DND-41 (cell line): ENCODE measurements around the gene ALDH1A2.

Experiments
- ATAC-seq: fragments of 200-7000 bp; cut with Tn5 transposase; 3 replicates; pipeline ENCODE4 v1.9.1; 2021; ENCODE audit warnings: low read depth; ENCODE audit not compliant: insufficient read depth
- DNase-seq: peaks from one replicate; pipeline ENCODE4 v3.0.0-alpha.2; 2020
- H2AFZ ChIP-seq: 2 replicates; pipeline ENCODE4 v1.6.0; 2012; ENCODE audit warnings: low read depth, low read length
- H3K27ac ChIP-seq: 2 replicates; pipeline ENCODE4 v1.5.1; 2012; ENCODE audit warnings: low read length, inconsistent platforms
- H3K27me3 ChIP-seq: fragments of 200-600 bp; sonication (generic); 2 replicates; pipeline ENCODE4 v1.6.0; 2012; ENCODE audit warnings: low read length, mild to moderate bottlenecking, inconsistent platforms; ENCODE audit not compliant: insufficient read depth, poor library complexity
- H3K36me3 ChIP-seq: 2 replicates; pipeline ENCODE4 v1.5.1; 2012; ENCODE audit warnings: low read length, inconsistent platforms; ENCODE audit not compliant: insufficient read depth
- H3K4me1 ChIP-seq: 2 replicates; pipeline ENCODE4 v1.5.1; 2012; ENCODE audit warnings: mild to moderate bottlenecking, low read length; ENCODE audit not compliant: insufficient read depth
- H3K4me2 ChIP-seq: 2 replicates; pipeline ENCODE4 v1.6.0; 2012; ENCODE audit warnings: mild to moderate bottlenecking, moderate library complexity, low read length, inconsistent platforms; ENCODE audit not compliant: insufficient read depth
- H3K4me3 ChIP-seq, 2 experiments: fragments of 200-600 bp in 1 of 2; shearing (Covaris generic) in 1 of 2; 2 replicates each; pipeline ENCODE4 v1.5.1; 2012 to 2016; ENCODE audit warnings: inconsistent platforms in 2 of 2, low read length in 2 of 2, mild to moderate bottlenecking in 2 of 2, low read depth in 1 of 2, moderate library complexity in 1 of 2
- H3K79me2 ChIP-seq: 2 replicates; pipeline ENCODE4 v1.6.0; 2012; ENCODE audit warnings: low read length, inconsistent platforms; ENCODE audit not compliant: insufficient read depth
- H3K9ac ChIP-seq: 2 replicates; pipeline ENCODE4 v1.6.0; 2012; ENCODE audit warnings: low read depth, mild to moderate bottlenecking, inconsistent platforms, low read length, moderate library complexity
- H3K9me3 ChIP-seq: 2 replicates; pipeline ENCODE4 v1.5.1; 2012; ENCODE audit warnings: low read length, moderate library complexity, mild to moderate bottlenecking, inconsistent platforms; ENCODE audit not compliant: insufficient read depth, severe bottlenecking
- H4K20me1 ChIP-seq: 2 replicates; pipeline ENCODE4 v1.6.0; 2012; ENCODE audit warnings: low read length; ENCODE audit not compliant: insufficient read depth
- EZH2 ChIP-seq: IDR thresholded peaks from 3 replicates; pipeline ENCODE4 v1.6.1; 2012; ENCODE audit warnings: borderline replicate concordance, low read depth, mild to moderate bottlenecking, moderate library complexity, low read length, inconsistent platforms; ENCODE audit not compliant: severe bottlenecking
- TF ChIP-seq, protein P1 (sequence below): IDR thresholded peaks from 2 replicates; pipeline ENCODE4 v1.5.1; 2012; ENCODE audit warnings: borderline replicate concordance, low read length, moderate library complexity, mild to moderate bottlenecking; ENCODE audit not compliant: poor library complexity, severe bottlenecking; ENCODE audit errors: extremely low read depth

Gene ALDH1A2

DNA sequence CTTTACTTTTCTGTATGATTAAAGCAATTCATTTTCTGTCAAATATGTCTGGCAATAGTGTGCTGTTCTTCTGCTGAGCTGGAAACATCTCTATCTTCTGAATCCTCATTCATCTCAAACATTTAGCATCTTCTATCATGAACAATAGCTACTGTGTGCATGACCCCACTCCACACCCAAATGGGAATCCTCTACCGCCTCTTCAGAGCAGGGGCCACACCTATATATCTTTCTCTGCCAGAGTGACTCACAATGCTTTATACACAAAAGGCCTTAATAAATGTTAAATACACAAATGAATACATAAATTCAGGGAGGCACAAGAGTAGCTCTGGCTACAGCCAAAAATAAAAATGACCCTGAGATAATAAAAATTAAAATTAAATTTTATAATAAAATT lies 8.0 kb downstream of the ALDH1A2 start:
- H3K27me3 ChIP-seq: peaks cover 13% of the 10 kb centered on the region
- TF ChIP-seq, protein P1, sequence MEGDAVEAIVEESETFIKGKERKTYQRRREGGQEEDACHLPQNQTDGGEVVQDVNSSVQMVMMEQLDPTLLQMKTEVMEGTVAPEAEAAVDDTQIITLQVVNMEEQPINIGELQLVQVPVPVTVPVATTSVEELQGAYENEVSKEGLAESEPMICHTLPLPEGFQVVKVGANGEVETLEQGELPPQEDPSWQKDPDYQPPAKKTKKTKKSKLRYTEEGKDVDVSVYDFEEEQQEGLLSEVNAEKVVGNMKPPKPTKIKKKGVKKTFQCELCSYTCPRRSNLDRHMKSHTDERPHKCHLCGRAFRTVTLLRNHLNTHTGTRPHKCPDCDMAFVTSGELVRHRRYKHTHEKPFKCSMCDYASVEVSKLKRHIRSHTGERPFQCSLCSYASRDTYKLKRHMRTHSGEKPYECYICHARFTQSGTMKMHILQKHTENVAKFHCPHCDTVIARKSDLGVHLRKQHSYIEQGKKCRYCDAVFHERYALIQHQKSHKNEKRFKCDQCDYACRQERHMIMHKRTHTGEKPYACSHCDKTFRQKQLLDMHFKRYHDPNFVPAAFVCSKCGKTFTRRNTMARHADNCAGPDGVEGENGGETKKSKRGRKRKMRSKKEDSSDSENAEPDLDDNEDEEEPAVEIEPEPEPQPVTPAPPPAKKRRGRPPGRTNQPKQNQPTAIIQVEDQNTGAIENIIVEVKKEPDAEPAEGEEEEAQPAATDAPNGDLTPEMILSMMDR: no peak
- no peak for TF ChIP-seq EZH2
- no peak overlapping the region for H3K4me2 ChIP-seq
- DNase-seq (no peak), ATAC-seq (no peak)
- H3K4me3 ChIP-seq: no peak overlapping the region
- H3K27ac ChIP-seq: no peak overlapping the region
- no peaks in the 10 kb centered on the region for H3K79me2 ChIP-seq
- no peaks in the 10 kb centered on the region for H4K20me1 ChIP-seq
- H3K9me3 ChIP-seq: no peaks in the 10 kb centered on the region
- H3K9ac ChIP-seq: no peak overlapping the region
- H3K4me1 ChIP-seq: no peaks in the 10 kb centered on the region
- H3K36me3 ChIP-seq: no peaks in the 10 kb centered on the region
- no peak overlapping the region for H2AFZ ChIP-seq

DNA sequence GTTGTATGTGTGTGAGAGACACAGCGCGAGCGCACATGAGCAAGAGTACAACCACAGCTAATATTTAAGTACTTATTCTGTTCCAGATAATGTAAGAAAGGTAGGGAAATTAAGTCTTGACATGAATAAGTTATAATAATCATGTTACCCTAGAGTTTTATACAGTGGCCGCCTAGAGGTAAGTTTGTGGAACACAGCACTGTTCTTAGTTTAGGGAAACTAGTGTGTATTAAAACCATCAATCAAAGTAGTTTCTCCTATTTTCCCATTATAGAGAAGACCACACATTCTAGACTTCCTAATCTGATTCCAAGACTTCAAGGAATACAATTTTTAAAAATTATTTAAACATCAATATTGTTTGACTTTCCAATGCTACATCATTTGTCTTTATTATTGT lies 9.5 kb downstream of the ALDH1A2 start:
- Histone ChIP-seq H4K20me1 (no peaks in the 10 kb centered on the region), H3K9me3 (no peaks in the 10 kb centered on the region), H3K27me3 (peaks cover 13% of the 10 kb centered on the region), H3K9ac (no peak overlapping the region), H3K36me3 (no peaks in the 10 kb centered on the region), H2AFZ (no peak overlapping the region), H3K4me1 (no peaks in the 10 kb centered on the region), H3K79me2 (no peaks in the 10 kb centered on the region), H3K27ac (no peak overlapping the region), H3K4me2 (no peak overlapping the region), H3K4me3 (no peak overlapping the region)
- DNase-seq (no peak), ATAC-seq (no peak)
- TF ChIP-seq, protein P1: peak; percentile 6
- no peak for TF ChIP-seq EZH2

DNA sequence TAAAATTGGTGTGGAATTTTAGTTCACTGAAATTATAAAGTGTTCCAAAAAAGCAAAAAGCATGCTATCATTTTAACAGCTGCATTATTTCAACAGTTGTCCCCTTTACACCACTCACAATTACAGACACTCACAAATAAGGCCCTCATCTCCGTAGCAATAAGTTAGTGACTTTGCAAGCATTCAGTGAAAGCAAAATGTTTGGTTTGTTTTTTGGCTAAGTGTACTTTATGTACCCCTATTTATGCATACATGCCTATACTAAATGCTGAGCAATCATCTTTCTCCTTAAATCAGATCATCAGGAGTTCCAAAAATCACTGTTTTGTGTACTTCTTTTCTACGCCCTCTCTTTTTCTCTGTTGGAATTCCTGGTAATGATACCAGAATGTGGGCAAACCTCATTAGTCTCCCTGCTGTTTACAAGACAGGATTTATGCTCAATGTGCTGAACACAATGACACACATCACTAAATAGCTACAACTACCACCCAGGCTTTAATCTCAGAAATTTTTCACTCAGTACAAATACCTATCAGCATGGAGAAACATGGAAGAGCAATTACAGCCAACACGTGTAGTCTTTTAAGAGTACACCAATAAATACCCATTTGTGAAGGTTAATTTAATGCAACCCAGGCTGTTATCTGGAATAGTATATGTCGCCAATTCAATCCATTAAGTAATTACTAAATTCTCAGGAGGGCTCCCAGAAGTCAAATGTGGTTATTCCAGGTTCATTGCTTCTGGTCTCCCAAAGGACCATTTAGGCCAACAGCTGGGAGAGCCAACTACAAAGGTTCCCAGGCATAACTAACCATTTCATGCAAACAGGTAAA lies 12.0 kb downstream of the ALDH1A2 start:
- no peak for DNase-seq
- Histone ChIP-seq H3K4me1 (no peaks in the 10 kb centered on the region), H3K9me3 (no peaks in the 10 kb centered on the region), H3K27me3 (peaks cover 17% of the 10 kb centered on the region), H3K36me3 (no peaks in the 10 kb centered on the region), H4K20me1 (no peaks in the 10 kb centered on the region), H3K27ac (no peak overlapping the region), H3K79me2 (no peaks in the 10 kb centered on the region), H2AFZ (no peak overlapping the region), H3K4me3 (no peak overlapping the region), H3K9ac (no peak overlapping the region), H3K4me2 (no peak overlapping the region)
- ATAC-seq: no peak
- no peak for TF ChIP-seq EZH2
- TF ChIP-seq, protein P1: no peak

DNA sequence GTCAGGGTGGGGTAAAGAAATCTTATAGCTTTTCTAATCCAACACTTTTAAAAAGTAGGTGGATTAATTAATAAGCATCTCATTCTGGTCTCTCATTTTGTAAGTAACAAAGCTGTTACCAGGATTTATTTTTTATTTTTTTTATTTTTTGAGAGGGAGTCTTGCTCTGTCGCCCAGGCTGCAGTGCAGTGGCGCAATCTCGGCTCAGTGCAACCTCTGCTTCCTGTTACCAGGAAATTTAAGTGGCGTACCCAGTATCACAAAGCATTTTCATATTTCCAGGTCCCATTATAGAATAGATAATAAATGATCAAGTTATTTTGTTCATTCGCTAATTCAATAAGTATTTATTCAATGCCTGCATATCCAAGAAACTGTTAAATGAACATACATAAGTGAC lies 13.2 kb downstream of the ALDH1A2 start:
- H3K27ac ChIP-seq: no peak overlapping the region
- H3K4me1 ChIP-seq: no peaks in the 10 kb centered on the region

More for the DNA sequence above, 13.2 kb downstream of the ALDH1A2 start:
- Histone ChIP-seq H3K27me3 (peaks cover 19% of the 10 kb centered on the region), H3K4me3 (no peak overlapping the region), H3K36me3 (no peaks in the 10 kb centered on the region), H3K9me3 (no peaks in the 10 kb centered on the region), H4K20me1 (no peaks in the 10 kb centered on the region), H3K9ac (no peak overlapping the region), H3K79me2 (no peaks in the 10 kb centered on the region), H2AFZ (no peak overlapping the region), H3K4me2 (no peak overlapping the region)
- TF ChIP-seq EZH2: no peak
- TF ChIP-seq, protein P1: no peak
- DNase-seq (no peak), ATAC-seq (no peak)
